ENCODE data around the gene FAM13C. TPM values are rescaled to one million over a fixed set of nuclear protein-coding genes. Genes with fewer than 3 reads are reported as not detected.

FAM13C gene
- total RNA-seq, 4 donors from 2014 or later: 1.8 to 47.9 (median 5.7) TPM

DNA sequence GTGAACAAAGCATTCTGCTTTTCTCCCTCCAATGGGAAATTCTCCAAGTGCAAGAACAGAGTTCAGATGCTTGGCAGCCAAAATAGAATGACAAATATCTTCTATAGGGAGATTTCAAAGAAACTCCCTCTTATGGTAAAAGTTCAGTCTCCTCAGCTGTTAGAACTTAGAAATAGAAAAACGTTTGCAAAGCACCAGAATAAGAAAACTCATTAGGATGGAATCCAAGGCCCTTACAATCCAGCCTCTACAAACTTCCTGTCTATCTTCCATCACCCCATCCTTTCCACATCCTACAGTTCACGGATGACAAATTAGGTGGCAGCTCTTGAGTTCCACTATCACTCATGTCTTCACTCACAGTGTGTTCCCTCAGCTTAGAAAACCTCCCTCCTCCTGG, 25.7 kb downstream of the FAM13C start:
- H3K9me3 ChIP-seq: no peaks in the 10 kb centered on the region
- H3K4me3 ChIP-seq: no peak overlapping the region
- H3K27ac ChIP-seq: peak overlapping the region in 1 of 4 donors; percentile 4
- H3K27me3 ChIP-seq: no peaks in the 10 kb centered on the region
- H3K4me1 ChIP-seq: no peaks in the 10 kb centered on the region
- no peaks in the 10 kb centered on the region for H3K36me3 ChIP-seq
- no peak for DNase-seq
- TF ChIP-seq POLR2A (IDR thresholded peaks at IDR 0.05) (no peak), CTCF (IDR thresholded peaks at IDR 0.05) (no peak)

GRCh38 chr10:59335497-59335896, 26.9 kb downstream of the FAM13C start:
- Histone ChIP-seq H3K4me3 (no peak overlapping the region), H3K9me3 (no peaks in the 10 kb centered on the region), H3K27ac (no peak overlapping the region), H3K4me1 (no peaks in the 10 kb centered on the region), H3K36me3 (no peaks in the 10 kb centered on the region), H3K27me3 (no peaks in the 10 kb centered on the region)
- TF ChIP-seq CTCF (IDR thresholded peaks at IDR 0.05) (no peak), POLR2A (IDR thresholded peaks at IDR 0.05) (no peak)
- no peak for DNase-seq

GRCh38 chr10:59333701-59334100, 28.6 kb downstream of the FAM13C start:
- DNase-seq: no peak
- Histone ChIP-seq H3K4me1 (no peaks in the 10 kb centered on the region), H3K4me3 (no peak overlapping the region), H3K27ac (no peak overlapping the region), H3K27me3 (no peaks in the 10 kb centered on the region), H3K36me3 (no peaks in the 10 kb centered on the region), H3K9me3 (no peaks in the 10 kb centered on the region)
- TF ChIP-seq CTCF (IDR thresholded peaks at IDR 0.05) (no peak), POLR2A (IDR thresholded peaks at IDR 0.05) (no peak)

DNA sequence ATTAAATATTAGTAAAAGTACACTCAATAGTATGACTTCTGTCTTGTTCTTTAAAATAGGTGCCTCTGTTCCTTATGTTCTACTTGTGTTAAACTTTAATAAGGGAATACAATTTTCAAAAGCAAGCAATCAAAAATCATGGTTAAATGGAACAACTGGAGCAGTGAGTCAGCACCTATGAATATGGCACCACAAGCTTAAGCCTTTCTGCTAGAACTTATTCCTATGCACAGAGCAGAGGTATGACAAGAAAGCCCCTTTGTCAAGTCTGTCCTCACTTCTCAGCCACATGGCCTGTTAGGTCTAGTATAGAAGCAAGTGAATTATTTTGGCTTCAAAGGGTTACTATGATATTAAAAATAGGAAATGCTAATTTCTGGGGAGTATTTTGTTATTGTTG, 29.8 kb downstream of the FAM13C start:
- H3K4me1 ChIP-seq: no peaks in the 10 kb centered on the region
- no peaks in the 10 kb centered on the region for H3K27me3 ChIP-seq
- no peak overlapping the region for H3K4me3 ChIP-seq
- H3K36me3 ChIP-seq: no peaks in the 10 kb centered on the region
- TF ChIP-seq POLR2A (IDR thresholded peaks at IDR 0.05): no peak
- TF ChIP-seq CTCF (IDR thresholded peaks at IDR 0.05): no peak
- DNase-seq: no peak
- H3K9me3 ChIP-seq: no peaks in the 10 kb centered on the region
- no peak overlapping the region for H3K27ac ChIP-seq

GRCh38 chr10:59331661-59332060, 30.7 kb downstream of the FAM13C start:
- TF ChIP-seq POLR2A (IDR thresholded peaks at IDR 0.05): no peak
- TF ChIP-seq CTCF (IDR thresholded peaks at IDR 0.05): no peak
- no peaks in the 10 kb centered on the region for H3K4me1 ChIP-seq
- H3K9me3 ChIP-seq: no peaks in the 10 kb centered on the region
- DNase-seq: no peak
- H3K27ac ChIP-seq: no peak overlapping the region
- no peak overlapping the region for H3K4me3 ChIP-seq
- no peaks in the 10 kb centered on the region for H3K36me3 ChIP-seq
- H3K27me3 ChIP-seq: no peaks in the 10 kb centered on the region

DNA sequence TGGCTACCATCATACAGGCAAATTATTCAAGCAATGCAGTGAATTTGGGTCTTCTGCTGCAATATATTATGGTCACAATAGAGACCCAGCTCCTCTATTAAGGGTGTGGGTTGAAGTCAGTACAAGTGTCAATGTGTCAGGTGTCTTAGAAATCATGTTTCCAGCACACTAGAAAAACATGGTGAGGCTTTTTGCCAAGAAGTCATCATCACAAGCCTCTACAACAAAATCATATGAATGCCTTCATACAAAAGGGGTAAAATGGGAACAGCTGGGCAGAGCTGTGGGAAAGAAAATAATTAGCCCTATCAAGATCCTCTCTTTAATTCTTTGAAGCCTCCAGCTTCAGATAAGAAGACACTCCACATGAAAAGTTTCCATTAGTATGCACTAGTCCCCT, 37.2 kb downstream of the FAM13C start:
- Histone ChIP-seq H3K27me3 (no peaks in the 10 kb centered on the region), H3K27ac (no peak overlapping the region), H3K36me3 (no peaks in the 10 kb centered on the region), H3K9me3 (no peaks in the 10 kb centered on the region), H3K4me3 (no peak overlapping the region), H3K4me1 (no peaks in the 10 kb centered on the region)
- TF ChIP-seq CTCF (IDR thresholded peaks at IDR 0.05) (no peak), POLR2A (IDR thresholded peaks at IDR 0.05) (no peak)
- no peak for DNase-seq

All from Peyer's patch (tissue), 4 donors.